ENCODE data around the gene ACTL10. TPM values are rescaled to one million over a fixed set of nuclear protein-coding genes. Genes with fewer than 3 reads are reported as not detected.

The ACTL10 gene
- total and polyA plus RNA-seq, 8 donors = 0.30 to 2.3 (median 0.56) TPM

Other genes with a start within 250 kb of the ACTL10 start
- 1 to 10 TPM; 6.1 to 7.8 TPM for gene SNTA1, start 223.2 kb upstream of the ACTL10 start, total RNA-seq
- 10 to 100 TPM in 4 of 6 donors, 1 to 10 TPM in 2; 9.7 to 12.7 (median 10.9) TPM for gene SNTA1, start 223.2 kb upstream of the ACTL10 start, polyA plus RNA-seq (ENCODE audit: insufficient read length in 6 of 6)
- 10 to 100 TPM; 11.9 to 14.5 TPM for gene CBFA2T2, start 176.8 kb upstream of the ACTL10 start, total RNA-seq
- gene CBFA2T2, start 176.8 kb upstream of the ACTL10 start, polyA plus RNA-seq (ENCODE audit: insufficient read length in 6 of 6) = 10 to 100 TPM; 40.3 to 54.4 (median 47.0) TPM
- under 1 TPM in 1 of 2 donors, not detected in 1; 0.24 TPM for gene C20orf144, start 4.6 kb upstream of the ACTL10 start, total RNA-seq
- gene C20orf144, start 4.6 kb upstream of the ACTL10 start, polyA plus RNA-seq (ENCODE audit: insufficient read length in 6 of 6) = under 1 TPM; 0.26 to 0.78 (median 0.39) TPM
- 10 to 100 TPM; 53.7 to 72.9 TPM for gene NECAB3, start 7.5 kb downstream of the ACTL10 start, total RNA-seq
- 10 to 100 TPM; 22.3 to 34.5 (median 30.7) TPM for gene NECAB3, start 7.5 kb downstream of the ACTL10 start, polyA plus RNA-seq (ENCODE audit: insufficient read length in 6 of 6)
- 10 to 100 TPM; 14.2 to 23.6 TPM for gene E2F1, start 19.4 kb downstream of the ACTL10 start, total RNA-seq
- 10 to 100 TPM; 12.2 to 18.0 (median 16.4) TPM for gene E2F1, start 19.4 kb downstream of the ACTL10 start, polyA plus RNA-seq (ENCODE audit: insufficient read length in 6 of 6)
- gene PXMP4, start 53.4 kb downstream of the ACTL10 start, total RNA-seq = 10 to 100 TPM; 25.4 to 47.5 TPM
- gene PXMP4, start 53.4 kb downstream of the ACTL10 start, polyA plus RNA-seq (ENCODE audit: insufficient read length in 6 of 6) = 10 to 100 TPM; 11.6 to 18.5 (median 14.1) TPM
- 1 to 10 TPM; 4.9 to 5.2 TPM for gene ZNF341, start 65.1 kb downstream of the ACTL10 start, total RNA-seq
- 1 to 10 TPM; 3.4 to 5.0 (median 4.1) TPM for gene ZNF341, start 65.1 kb downstream of the ACTL10 start, polyA plus RNA-seq (ENCODE audit: insufficient read length in 6 of 6)
- 10 to 100 TPM; 83.2 to 90.5 TPM for gene CHMP4B, start 144.4 kb downstream of the ACTL10 start, total RNA-seq
- gene CHMP4B, start 144.4 kb downstream of the ACTL10 start, polyA plus RNA-seq (ENCODE audit: insufficient read length in 6 of 6) = 100 to 1,000 TPM; 109 to 117 (median 112) TPM

All from left lung (tissue), 8 donors.